SK-N-SH (cell line): ENCODE data around the gene PTPN12. TPM values are rescaled to one million over a fixed set of nuclear protein-coding genes. Genes with fewer than 3 reads are reported as not detected.

Source experiments
- CTCF ChIA-PET: fragments of 300-600, 350-600 bp; formaldehyde crosslinking; extraction: SDS; loops from one replicate; lab custom pipeline; 2021; lab: Yijun Ruan, JAX
- POLR2A ChIA-PET: fragments of 350-600 bp; sonication (Branson Sonifier 250); formaldehyde crosslinking; extraction: SDS; loops from one replicate; lab custom pipeline; 2020; ENCODE audit warnings: antibody characterized with exemption, inconsistent platforms; lab: Yijun Ruan, JAX
- DNase-seq: peaks from one replicate; pipeline ENCODE4 v3.0.0; 2012
- H2AFZ ChIP-seq: fragments of 200-600 bp; sonication (generic); 2 replicates; pipeline ENCODE4 v1.8.1; 2016; ENCODE audit warnings: antibody characterized with exemption, mild to moderate bottlenecking, low read depth
- H3F3A ChIP-seq: fragments of 200-600 bp; sonication (generic); replicated peaks from 2 replicates; pipeline ENCODE3; 2016; ENCODE audit warnings: antibody characterized with exemption, mild to moderate bottlenecking; ENCODE audit not compliant: insufficient read depth
- H3K27ac ChIP-seq, 2 experiments: fragments of 200-500 bp in 1 of 2; fragments of 200-600 bp in 1 of 2; sonication (Bioruptor generic) in 1 of 2; sonication (generic), shearing (Covaris generic) in 1 of 2; 2 replicates each; pipeline versions ENCODE4 v1.5.1 to v1.6.1; 2014 to 2016; ENCODE audit warnings: low read depth in 2 of 2, inconsistent platforms in 1 of 2, low read length in 1 of 2, mild to moderate bottlenecking in 1 of 2, mixed read lengths in 1 of 2
- H3K27me3 ChIP-seq: fragments of 200-600 bp; sonication (generic), shearing (Covaris generic); 2 replicates; pipeline ENCODE4 v1.6.1; 2016; ENCODE audit warnings: mixed run types; ENCODE audit not compliant: insufficient read depth
- H3K36me3 ChIP-seq, 2 experiments: fragments of 200-500 bp in 1 of 2; fragments of 200-600 bp in 1 of 2; sonication (Bioruptor generic) in 1 of 2; sonication (generic) in 1 of 2; replicated peaks in 1 of 2; 2 replicates each; pipeline versions ENCODE3 to v1.5.1; 2014 to 2016; ENCODE audit warnings: low read length in 1 of 2, mild to moderate bottlenecking in 1 of 2; ENCODE audit not compliant: insufficient read depth in 2 of 2, control insufficient read depth in 1 of 2
- H3K4me1 ChIP-seq, 2 experiments: fragments of 200-500 bp in 1 of 2; fragments of 200-600 bp in 1 of 2; sonication (Bioruptor generic) in 1 of 2; sonication (generic), shearing (Covaris generic) in 1 of 2; 2 replicates each; pipeline versions ENCODE4 v1.5.1 to v1.6.1; 2014 to 2016; ENCODE audit warnings: low read depth in 1 of 2, low read length in 1 of 2, mixed run types in 1 of 2; ENCODE audit not compliant: insufficient read depth in 2 of 2, control insufficient read depth in 1 of 2
- H3K4me2 ChIP-seq: fragments of 200-600 bp; sonication (generic), shearing (Covaris generic); 2 replicates; pipeline ENCODE4 v1.6.1; 2017; ENCODE audit warnings: mixed run types
- H3K4me3 ChIP-seq, 2 experiments: fragments of 200-500 bp in 1 of 2; fragments of 200-600 bp in 1 of 2; sonication (Bioruptor generic) in 1 of 2; sonication (generic), shearing (Covaris generic) in 1 of 2; 2 replicates each; pipeline versions ENCODE4 v1.5.1 to v1.8.1; 2014 to 2016; ENCODE audit warnings: low read depth in 2 of 2, inconsistent platforms in 1 of 2, low read length in 1 of 2, mild to moderate bottlenecking in 1 of 2, mixed read lengths in 1 of 2, moderate library complexity in 1 of 2
- H3K79me2 ChIP-seq: fragments of 200-600 bp; sonication (generic); 2 replicates; pipeline ENCODE4 v1.8.1; 2017; ENCODE audit warnings: mild to moderate bottlenecking; ENCODE audit not compliant: insufficient read depth
- H3K9ac ChIP-seq: fragments of 200-600 bp; sonication (generic); 2 replicates; pipeline ENCODE4 v1.6.1; 2017; ENCODE audit warnings: mixed run types
- H3K9me2 ChIP-seq: fragments of 200-600 bp; sonication (generic); 2 replicates; pipeline ENCODE4 v1.6.1; 2017; ENCODE audit warnings: mixed run types
- H3K9me3 ChIP-seq: fragments of 200-600 bp; sonication (generic); 2 replicates; pipeline ENCODE4 v1.6.1; 2017; ENCODE audit warnings: mixed run types, mild to moderate bottlenecking, moderate library complexity
- H4K20me1 ChIP-seq: fragments of 200-600 bp; sonication (generic); 2 replicates; pipeline ENCODE4 v1.6.1; 2017; ENCODE audit warnings: mild to moderate bottlenecking, mixed run types; ENCODE audit not compliant: insufficient read depth
- CHD2 ChIP-seq: fragments of 150-350 bp; IDR thresholded peaks from 2 replicates; pipeline ENCODE4 v1.6.1; 2018; ENCODE audit warnings: low read length; ENCODE audit not compliant: partially characterized antibody
- EZH2phosphoT487 ChIP-seq: fragments of 200-600 bp; sonication (generic); IDR thresholded peaks from 2 replicates; pipeline ENCODE4 v1.6.1; 2017; ENCODE audit warnings: low read depth, mixed run types, mild to moderate bottlenecking, antibody characterized with exemption, moderate library complexity, borderline replicate concordance
- FOXM1 ChIP-seq: IDR thresholded peaks from 2 replicates; pipeline ENCODE4 v1.4.0; 2012; ENCODE audit warnings: low read depth, mild to moderate bottlenecking
- GATA2 ChIP-seq: sonication (generic); formaldehyde crosslinking; IDR thresholded peaks from 2 replicates; pipeline ENCODE4 v1.5.0; 2020; ENCODE audit warnings: mild to moderate bottlenecking, missing genetic modification reagents
- NRF1 ChIP-seq: IDR thresholded peaks from 2 replicates; pipeline ENCODE4 v1.6.1; 2012; ENCODE audit warnings: low read depth, mild to moderate bottlenecking, low read length
- PBX3 ChIP-seq: IDR thresholded peaks from 2 replicates; pipeline ENCODE4; 2012
- POLR2AphosphoS5 ChIP-seq: IDR thresholded peaks from 2 replicates; pipeline ENCODE4 v1.6.1; 2012; ENCODE audit warnings: low read depth, low read length
- RFX5 ChIP-seq: IDR thresholded peaks from 2 replicates; pipeline ENCODE4 v1.6.1; 2012; ENCODE audit warnings: mild to moderate bottlenecking, improper control_type of control experiment, low read length
- RXRA ChIP-seq: IDR thresholded peaks from 2 replicates; pipeline ENCODE4 v1.4.0; 2012; ENCODE audit warnings: low read depth, mild to moderate bottlenecking, borderline replicate concordance
- SIN3A ChIP-seq: IDR thresholded peaks from 2 replicates; pipeline ENCODE4 v1.6.1; 2012; ENCODE audit warnings: low read depth, mild to moderate bottlenecking, low read length, moderate library complexity, borderline replicate concordance
- SMC3 ChIP-seq: IDR thresholded peaks from 2 replicates; pipeline ENCODE4 v1.6.1; 2012; ENCODE audit warnings: low read depth, low read length, improper control_type of control experiment
- TCF12 ChIP-seq: IDR thresholded peaks from 2 replicates; pipeline ENCODE4 v1.4.0; 2012
- USF2 ChIP-seq: fragments of 150-350 bp; IDR thresholded peaks from 2 replicates; pipeline ENCODE4 v1.6.1; 2017; ENCODE audit warnings: antibody characterized with exemption, low read length, low read depth, borderline replicate concordance
- YY1 ChIP-seq: IDR thresholded peaks from 2 replicates; pipeline ENCODE4 v1.4.0; 2012; ENCODE audit warnings: low read depth, mild to moderate bottlenecking
- WGBS: methylation state at CpG from one replicate; pipeline ENCODE4 v1.1.6; 2017; ENCODE audit warnings: low lambda C conversion rate; 5-methylcytosine and 5-hydroxymethylcytosine counted together
- polyA plus RNA-seq, 3 experiments: library from polyadenylated mRNA; depleted of rRNA; stranded (reverse); fragments of >200 nt; gene quantifications; 2 replicates each; pipeline ENCODE4 v1.2.3, GENCODE V29; 2012
- TF ChIP-seq, protein P1 (sequence below): IDR thresholded peaks from 2 replicates; pipeline ENCODE4 v1.4.0; 2012; ENCODE audit warnings: low read depth, borderline replicate concordance
- TF ChIP-seq, protein P2 (sequence below): IDR thresholded peaks from 2 replicates; pipeline ENCODE4 v1.4.0; 2012; ENCODE audit warnings: low read depth
- TF ChIP-seq, protein P3 (sequence below): fragments of 150-350 bp; IDR thresholded peaks from 2 replicates; pipeline ENCODE4 v1.6.1; 2016; ENCODE audit warnings: mild to moderate bottlenecking, low read depth, low read length

The PTPN12 gene
- polyA plus RNA-seq, 1 of the 3 experiments (the other 2 are of a cell fraction), result 23.3 TPM

DNA sequence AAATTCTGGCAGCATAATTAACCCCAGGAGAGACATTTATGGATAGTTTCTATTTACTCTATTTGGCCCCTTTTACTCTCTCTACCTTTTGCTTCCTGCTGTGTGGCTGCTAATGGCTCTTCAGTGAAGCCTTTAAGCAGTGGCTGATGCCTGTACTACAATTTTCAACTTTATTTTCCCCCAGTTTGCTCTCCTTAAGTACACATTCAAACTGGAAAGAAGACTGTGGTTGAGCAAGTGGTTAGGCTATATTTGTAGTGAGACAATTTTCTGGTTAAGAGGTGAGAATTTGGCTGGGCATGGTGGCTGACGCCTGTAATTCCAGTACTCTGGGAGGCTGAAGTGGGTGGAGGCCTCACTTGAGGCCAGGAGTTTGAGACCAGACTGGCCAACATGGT lies 150.7 kb downstream of the PTPN12 start:
- Histone ChIP-seq H3K4me3 (no peak overlapping the region), H3K4me1 (0 out of 4 replicates have a peak, but pooled peaks cover 0 to 10% of the 10 kb centered on the region in 2 experiments), H3K36me3 (peaks cover 12 to 21% of the 10 kb centered on the region in 2 experiments), H3K4me2 (no peak overlapping the region), H4K20me1 (no peaks in the 10 kb centered on the region), H3K79me2 (peaks cover 30% of the 10 kb centered on the region; the same call in 1 of the 2 replicates), H3K27ac (no peak overlapping the region), H2AFZ (no peak overlapping the region), H3F3A (peaks cover 15% of the 10 kb centered on the region), H3K27me3 (no peaks in the 10 kb centered on the region), H3K9ac (no peak overlapping the region), H3K9me2 (no peaks in the 10 kb centered on the region), H3K9me3 (no peaks in the 10 kb centered on the region)
- TF ChIP-seq RFX5, result no peak
- TF ChIP-seq, protein P1, sequence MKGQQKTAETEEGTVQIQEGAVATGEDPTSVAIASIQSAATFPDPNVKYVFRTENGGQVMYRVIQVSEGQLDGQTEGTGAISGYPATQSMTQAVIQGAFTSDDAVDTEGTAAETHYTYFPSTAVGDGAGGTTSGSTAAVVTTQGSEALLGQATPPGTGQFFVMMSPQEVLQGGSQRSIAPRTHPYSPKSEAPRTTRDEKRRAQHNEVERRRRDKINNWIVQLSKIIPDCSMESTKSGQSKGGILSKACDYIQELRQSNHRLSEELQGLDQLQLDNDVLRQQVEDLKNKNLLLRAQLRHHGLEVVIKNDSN, result no peak
- no peak for TF ChIP-seq SIN3A
- TF ChIP-seq POLR2AphosphoS5, result no peak
- no peak for TF ChIP-seq SMC3
- TF ChIP-seq, protein P2, sequence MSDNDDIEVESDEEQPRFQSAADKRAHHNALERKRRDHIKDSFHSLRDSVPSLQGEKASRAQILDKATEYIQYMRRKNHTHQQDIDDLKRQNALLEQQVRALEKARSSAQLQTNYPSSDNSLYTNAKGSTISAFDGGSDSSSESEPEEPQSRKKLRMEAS, result no peak
- no peak for TF ChIP-seq NRF1
- TF ChIP-seq GATA2 (CRISPR knock-in tag), result no peak
- no peak for TF ChIP-seq TCF12
- no peak for TF ChIP-seq FOXM1
- TF ChIP-seq PBX3, result no peak
- TF ChIP-seq RXRA, result no peak
- TF ChIP-seq YY1, result no peak
- TF ChIP-seq EZH2phosphoT487, result no peak
- TF ChIP-seq USF2, result no peak
- TF ChIP-seq CHD2, result no peak
- TF ChIP-seq, protein P3, sequence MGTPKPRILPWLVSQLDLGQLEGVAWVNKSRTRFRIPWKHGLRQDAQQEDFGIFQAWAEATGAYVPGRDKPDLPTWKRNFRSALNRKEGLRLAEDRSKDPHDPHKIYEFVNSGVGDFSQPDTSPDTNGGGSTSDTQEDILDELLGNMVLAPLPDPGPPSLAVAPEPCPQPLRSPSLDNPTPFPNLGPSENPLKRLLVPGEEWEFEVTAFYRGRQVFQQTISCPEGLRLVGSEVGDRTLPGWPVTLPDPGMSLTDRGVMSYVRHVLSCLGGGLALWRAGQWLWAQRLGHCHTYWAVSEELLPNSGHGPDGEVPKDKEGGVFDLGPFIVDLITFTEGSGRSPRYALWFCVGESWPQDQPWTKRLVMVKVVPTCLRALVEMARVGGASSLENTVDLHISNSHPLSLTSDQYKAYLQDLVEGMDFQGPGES, result no peak
- no peak for DNase-seq
- POLR2A ChIA-PET, result no interaction called here
- WGBS, result 86% methylated on average over 1 of the region's 1 CpG
- CTCF ChIA-PET, result interaction anchor here (1.0 to 1.4 kb wide), 3 partner anchors 9 to 30 kb away, joined by 3 to 4 read pairs (median 3); no protein-coding TSS in a partner anchor

Other genes starting within 250 kb of the PTPN12 start
- gene GSAP, start 120.9 kb upstream of the PTPN12 start, polyA plus RNA-seq (2012; rRNA removed), result 5.9 and 7.5 TPM in 2 replicates
- gene RSBN1L, start 159.2 kb downstream of the PTPN12 start, polyA plus RNA-seq (2012; rRNA removed), result 5.6 and 6.5 TPM in 2 replicates